Caco-2 (cell line): ENCODE results near the gene SPTA1. TPM values are rescaled to one million over a fixed set of nuclear protein-coding genes. Genes with fewer than 3 reads are reported as not detected.

Source experiments
- Bru-seq: library from RNA; stranded (reverse); fragments of 400-500 nt; gene quantifications from one replicate; lab custom pipeline; 2021; lab: Mats Ljungman, UMichigan
- BruChase-seq, 2 experiments: library from RNA; stranded (reverse); fragments of 400-500 nt; gene quantifications; one replicate each; lab custom pipeline; 2021; lab: Mats Ljungman, UMichigan
- BruUV-seq: library from RNA; stranded (reverse); fragments of 400-500 nt; replicated peaks from 2 replicates; lab custom pipeline; 2021; lab: Mats Ljungman, UMichigan
- CTCF ChIA-PET: fragments of 300-600 bp; sonication (Branson Sonifier 250); formaldehyde crosslinking; loops from one replicate; lab custom pipeline; 2022; ENCODE audit warnings: antibody characterized with exemption; lab: Charles Lee
- POLR2A ChIA-PET: fragments of 300-600 bp; sonication (Branson Sonifier 250); formaldehyde crosslinking; loops from one replicate; lab custom pipeline; 2022; ENCODE audit warnings: antibody characterized with exemption; lab: Charles Lee
- DNase-seq, 2 experiments: peaks; one replicate each; pipeline versions ENCODE4 v3.0.0 to v3.0.0-alpha.2; 2020 to 2022
- H3K27me3 ChIP-seq: replicated peaks from 2 replicates; pipeline ENCODE4 v1.6.0; 2011; ENCODE audit warnings: low read length; ENCODE audit not compliant: control insufficient read depth, insufficient read depth
- H3K36me3 ChIP-seq: 2 replicates; pipeline ENCODE4 v1.5.1; 2011; ENCODE audit warnings: low read length; ENCODE audit not compliant: control insufficient read depth, insufficient read depth
- H3K4me1 ChIP-seq: fragments of 250-450 bp; sonication (Bioruptor Pico); 2 replicates; pipeline ENCODE4 v1.5.1; 2020; ENCODE audit warnings: mild to moderate bottlenecking
- H3K4me3 ChIP-seq: 2 replicates; pipeline ENCODE4 v1.5.1; 2011; ENCODE audit warnings: low read depth, mild to moderate bottlenecking, control low read depth, low read length
- H3K9me3 ChIP-seq: fragments of 250-450 bp; sonication (Bioruptor Pico); 2 replicates; pipeline ENCODE4 v1.5.1; 2020; ENCODE audit warnings: mild to moderate bottlenecking, moderate library complexity
- H3K27ac Mint-ChIP-seq: one replicate; pipeline ENCODE4 v1.8.0; 2022; ENCODE audit warnings: mixed read lengths; ENCODE audit not compliant: unreplicated experiment
- H3K27me3 Mint-ChIP-seq: one replicate; pipeline ENCODE4 v1.8.0; 2022; ENCODE audit warnings: mixed read lengths; ENCODE audit not compliant: insufficient read depth, unreplicated experiment
- H3K36me3 Mint-ChIP-seq: one replicate; pipeline ENCODE4 v1.8.0; 2022; ENCODE audit warnings: mild to moderate bottlenecking, mixed read lengths; ENCODE audit not compliant: insufficient read depth, unreplicated experiment
- H3K4me1 Mint-ChIP-seq: one replicate; pipeline ENCODE4 v1.8.0; 2022; ENCODE audit warnings: low read depth, mixed read lengths; ENCODE audit not compliant: unreplicated experiment
- H3K4me3 Mint-ChIP-seq: one replicate; pipeline ENCODE4 v1.8.0; 2022; ENCODE audit warnings: mild to moderate bottlenecking, moderate library complexity, mixed read lengths; ENCODE audit not compliant: unreplicated experiment
- H3K9me3 Mint-ChIP-seq: one replicate; pipeline ENCODE4 v1.8.0; 2022; ENCODE audit warnings: mixed read lengths; ENCODE audit not compliant: unreplicated experiment
- CTCF ChIP-seq, 2 experiments: fragments of 200-600 bp in 1 of 2; IDR thresholded peaks; 1 replicate in 1 of 2; 2 replicates in 1 of 2; pipeline versions ENCODE4 v1.5.1 to v1.8.0; 2011 to 2022; ENCODE audit warnings: antibody characterized with exemption in 1 of 2, control low read depth in 1 of 2, inconsistent platforms in 1 of 2, low read depth in 1 of 2, low read length in 1 of 2, mild to moderate bottlenecking in 1 of 2, moderate library complexity in 1 of 2; ENCODE audit not compliant: insufficient read depth in 1 of 2, severe bottlenecking in 1 of 2, unreplicated experiment in 1 of 2
- intact Hi-C: fragments of 100-400 bp; cut with micrococcal nuclease; formaldehyde crosslinking; loops from one replicate; pipeline ENCODE4 v1.10.0; 2022; ENCODE audit not compliant: unreplicated experiment
- long read RNA-seq: library from polyadenylated mRNA; stranded (forward); transcript quantifications from one replicate; pipeline ENCODE4 v2.0.0, GENCODE V29; 2022
- total RNA-seq: library from RNA; stranded (reverse); gene quantifications from 2 replicates; pipeline ENCODE4 v1.2.3, GENCODE V29; 2022

The SPTA1 gene
- not detected in 2 replicates for total RNA-seq
- not detected for Bru-seq, nascent RNA
- BruChase-seq, experiment 1, labeled RNA remaining after a 2-hour chase, result not detected
- not detected for BruChase-seq, experiment 2, labeled RNA remaining after a 6-hour chase
- long read RNA-seq, result 0 reads

- DNase-seq, result no peak
- no peak within 1 kb of the TSS for H3K4me3 Mint-ChIP-seq
- CTCF ChIA-PET, result no interaction called here
- H3K27ac Mint-ChIP-seq, result no peak within 1 kb of the TSS
- no peaks in the 10 kb centered on the region for H3K4me1 Mint-ChIP-seq
- H3K36me3 Mint-ChIP-seq, result no peaks in the 10 kb centered on the region
- BruUV-seq, result no TSS peak
- POLR2A ChIA-PET, result no interaction called here
- intact Hi-C loops, result no loop called here
- H3K9me3 Mint-ChIP-seq, result no peaks in the 10 kb centered on the region
- peaks cover 5% of the 10 kb centered on the region for H3K27me3 Mint-ChIP-seq
- Histone ChIP-seq H3K9me3 (no peaks in the 10 kb centered on the region), H3K4me3 (no peak within 1 kb of the TSS), H3K4me1 (no peaks in the 10 kb centered on the region), H3K36me3 (no peaks in the 10 kb centered on the region), H3K27me3 (no peaks in the 10 kb centered on the region)
- no peak for TF ChIP-seq CTCF (IDR thresholded peaks at IDR 0.05; ENCODE audit: insufficient read depth in 1 of 2, low read depth in 1 of 2, low read length in 1 of 2, severe bottlenecking in 1 of 2, unreplicated experiment in 1 of 2)
Observed at GRCh38 chr1:158686111-158687009, at the start of gene SPTA1. Gene SPTA1 (minus strand): TSS chr1:158686715. CDS start chr1:158686517, 198 bp downstream.

- H3K27ac Mint-ChIP-seq, result no peak overlapping the region
- no peak overlapping the region for H3K4me3 Mint-ChIP-seq
- BruUV-seq, result no TSS peak
- H3K9me3 Mint-ChIP-seq, result no peaks in the 10 kb centered on the region
- intact Hi-C loops, result no loop called here
- H3K4me3 ChIP-seq, result no peak overlapping the region
- no peaks in the 10 kb centered on the region for H3K36me3 Mint-ChIP-seq
- POLR2A ChIA-PET, result no interaction called here
- no peaks in the 10 kb centered on the region for H3K27me3 ChIP-seq
- TF ChIP-seq CTCF (IDR thresholded peaks at IDR 0.05; ENCODE audit: insufficient read depth in 1 of 2, low read depth in 1 of 2, low read length in 1 of 2, severe bottlenecking in 1 of 2, unreplicated experiment in 1 of 2), result no peak
- no peaks in the 10 kb centered on the region for H3K36me3 ChIP-seq
- no peak for DNase-seq
- H3K27me3 Mint-ChIP-seq, result no peaks in the 10 kb centered on the region
- H3K9me3 ChIP-seq, result no peaks in the 10 kb centered on the region; the same call in 1 of the 2 replicates
- CTCF ChIA-PET, result no interaction called here
- H3K4me1 ChIP-seq, result peaks cover 11% of the 10 kb centered on the region
- peaks cover 8% of the 10 kb centered on the region for H3K4me1 Mint-ChIP-seq
Observed at GRCh38 chr1:158735848-158736247, 49.3 kb upstream of the SPTA1 start.

- Histone ChIP-seq H3K27me3 (no peaks in the 10 kb centered on the region), H3K9me3 (no peaks in the 10 kb centered on the region), H3K4me3 (no peak overlapping the region), H3K36me3 (no peaks in the 10 kb centered on the region), H3K4me1 (no peaks in the 10 kb centered on the region)
- Mint-ChIP-seq H3K36me3 (no peaks in the 10 kb centered on the region), H3K27me3 (peaks cover 6% of the 10 kb centered on the region), H3K4me1 (no peaks in the 10 kb centered on the region), H3K9me3 (no peaks in the 10 kb centered on the region), H3K4me3 (no peak overlapping the region), H3K27ac (no peak overlapping the region)
- no TSS peak for BruUV-seq
- CTCF ChIA-PET, result no interaction called here
- intact Hi-C loops, result no loop called here
- POLR2A ChIA-PET, result no interaction called here
- no peak for TF ChIP-seq CTCF (IDR thresholded peaks at IDR 0.05; ENCODE audit: insufficient read depth in 1 of 2, low read depth in 1 of 2, low read length in 1 of 2, severe bottlenecking in 1 of 2, unreplicated experiment in 1 of 2)
- no peak for DNase-seq
Observed at GRCh38 chr1:158732524-158732923, 46.0 kb upstream of the SPTA1 start.
